ENCODE measurements around the gene WDR26.
"Not testable (repeated sequence)": the region's sequence is repeated elsewhere in the genome, so short reads cannot be mapped to it uniquely, and the experiment has no call there.

WDR26 gene

GRCh38 chr1:224392411-224393249 is 42.0 kb downstream of the WDR26 start:
- no peak for DNase-seq (ENCODE audit: low spot score)

GRCh38 chr1:224390517-224390916 is 44.1 kb downstream of the WDR26 start:
- no peak for DNase-seq (ENCODE audit: low spot score)

DNA sequence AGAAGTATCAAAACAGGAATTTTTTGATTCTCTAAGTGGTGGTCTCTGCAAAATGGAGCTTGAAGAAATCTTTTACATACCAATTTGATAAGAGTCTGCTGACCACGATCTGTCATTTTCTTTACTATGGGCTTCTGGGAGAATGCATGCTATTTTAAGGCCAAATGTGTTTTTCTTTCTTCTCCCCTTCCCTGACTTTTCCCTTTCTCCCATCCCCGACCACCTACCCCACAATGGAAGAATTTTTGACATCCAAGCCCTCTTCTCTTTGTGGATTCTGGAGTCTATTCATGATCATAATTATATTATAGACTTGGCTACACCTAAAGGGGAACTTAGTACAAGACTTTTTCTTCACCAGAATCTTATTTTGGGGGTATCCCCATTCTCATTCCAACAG is 46.7 kb downstream of the WDR26 start:
- DNase-seq (ENCODE audit: low spot score) = no peak

DNA sequence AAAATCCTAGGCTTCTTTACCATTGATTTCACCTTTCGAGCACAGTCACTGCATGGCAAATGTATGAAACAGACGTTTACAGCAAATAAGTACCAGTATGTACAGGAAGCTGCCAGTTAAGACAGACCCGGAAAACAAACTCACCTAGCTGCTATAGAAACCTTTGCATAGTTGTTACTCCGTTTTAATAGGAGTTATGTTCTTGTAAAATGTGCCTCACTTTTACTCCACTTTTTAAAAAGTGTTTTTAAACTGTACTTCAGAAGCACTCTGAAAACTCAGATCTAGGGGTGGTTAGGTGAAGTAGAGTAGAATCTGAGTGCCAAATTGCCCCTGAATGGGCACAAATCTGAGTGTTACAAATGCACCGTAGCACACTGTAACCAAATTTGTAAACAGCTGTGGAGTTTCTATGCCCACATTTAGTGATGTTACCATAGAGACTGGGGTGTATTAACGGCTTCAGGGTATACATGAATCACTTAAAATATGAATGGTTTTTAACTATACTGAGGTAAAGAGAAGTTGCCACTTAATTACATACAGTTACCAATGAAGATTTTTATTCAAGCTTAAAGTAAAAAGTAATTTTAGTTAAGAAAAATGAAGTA is 47.2 kb downstream of the WDR26 start:
- no peak for DNase-seq (ENCODE audit: low spot score)

DNA sequence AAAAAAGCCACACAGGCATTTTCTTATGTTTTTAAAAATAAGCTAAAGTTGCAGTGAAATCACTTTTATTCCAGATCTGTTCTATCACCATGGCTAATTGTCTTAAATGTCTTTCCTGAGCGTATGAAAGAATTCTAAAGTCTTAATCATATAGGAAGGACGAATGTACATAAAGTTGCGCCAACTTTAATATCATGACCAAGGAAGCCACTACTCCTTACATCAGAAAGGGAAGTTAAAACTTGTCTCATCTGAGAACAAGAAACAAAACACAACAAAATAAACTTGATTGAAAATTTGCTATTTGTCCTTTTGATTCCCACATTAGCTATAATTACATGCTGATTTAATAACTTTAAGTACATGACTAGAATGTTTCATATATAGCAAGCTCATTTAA is 51.4 kb downstream of the WDR26 start:
- DNase-seq (ENCODE audit: low spot score) = no peak

DNA sequence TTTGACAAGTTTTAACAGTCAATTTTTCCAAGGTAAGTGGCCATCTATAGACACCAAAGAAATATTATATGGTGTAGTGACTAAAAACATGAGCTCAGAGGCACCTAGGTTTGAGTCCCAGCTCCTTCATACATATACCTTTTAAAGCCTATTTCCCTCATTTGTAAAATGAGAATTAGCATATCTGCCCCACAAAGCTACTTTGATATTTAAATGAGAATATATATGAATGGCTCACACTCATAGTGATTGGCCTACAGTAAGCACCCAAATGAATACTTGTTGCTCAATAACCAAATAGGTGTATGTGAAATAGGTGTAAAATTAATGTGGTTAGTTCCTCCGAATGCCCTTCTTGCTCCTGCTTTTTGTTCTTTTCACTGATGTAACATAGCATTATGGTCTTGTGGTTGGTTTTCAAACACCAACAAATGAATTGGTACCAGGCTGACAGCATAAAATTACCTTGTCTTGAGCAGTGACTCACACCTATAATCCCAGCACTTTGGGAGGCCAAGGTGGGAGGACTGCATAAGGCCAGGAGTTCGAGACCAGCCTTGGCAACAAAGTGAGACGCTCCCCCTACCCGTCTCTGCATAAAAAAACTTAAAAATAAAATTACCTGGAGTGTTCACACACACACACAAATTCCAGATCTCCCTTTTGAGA is 52.6 kb downstream of the WDR26 start:
- no peak for DNase-seq (ENCODE audit: low spot score)

DNA sequence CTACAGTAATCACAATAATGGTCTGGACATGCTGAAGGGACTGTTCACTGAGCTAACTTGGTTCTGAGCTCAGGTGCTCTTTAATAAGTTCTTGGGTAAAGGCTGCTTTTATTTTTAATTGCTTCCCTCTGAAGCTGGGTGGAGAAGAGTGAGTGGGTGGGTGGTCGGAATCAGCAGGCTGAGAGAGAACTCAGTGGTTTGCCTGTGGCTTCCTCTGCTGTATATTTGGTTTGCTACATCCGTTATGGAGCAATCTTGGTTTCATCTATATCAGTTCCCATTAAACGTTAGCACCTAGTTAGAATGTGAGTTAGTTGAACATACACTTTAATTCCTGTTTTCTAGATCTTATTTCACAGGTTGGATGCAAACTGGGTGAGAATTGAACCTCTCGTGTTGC is 54.6 kb downstream of the WDR26 start:
- DNase-seq (ENCODE audit: low spot score) = no peak

DNA sequence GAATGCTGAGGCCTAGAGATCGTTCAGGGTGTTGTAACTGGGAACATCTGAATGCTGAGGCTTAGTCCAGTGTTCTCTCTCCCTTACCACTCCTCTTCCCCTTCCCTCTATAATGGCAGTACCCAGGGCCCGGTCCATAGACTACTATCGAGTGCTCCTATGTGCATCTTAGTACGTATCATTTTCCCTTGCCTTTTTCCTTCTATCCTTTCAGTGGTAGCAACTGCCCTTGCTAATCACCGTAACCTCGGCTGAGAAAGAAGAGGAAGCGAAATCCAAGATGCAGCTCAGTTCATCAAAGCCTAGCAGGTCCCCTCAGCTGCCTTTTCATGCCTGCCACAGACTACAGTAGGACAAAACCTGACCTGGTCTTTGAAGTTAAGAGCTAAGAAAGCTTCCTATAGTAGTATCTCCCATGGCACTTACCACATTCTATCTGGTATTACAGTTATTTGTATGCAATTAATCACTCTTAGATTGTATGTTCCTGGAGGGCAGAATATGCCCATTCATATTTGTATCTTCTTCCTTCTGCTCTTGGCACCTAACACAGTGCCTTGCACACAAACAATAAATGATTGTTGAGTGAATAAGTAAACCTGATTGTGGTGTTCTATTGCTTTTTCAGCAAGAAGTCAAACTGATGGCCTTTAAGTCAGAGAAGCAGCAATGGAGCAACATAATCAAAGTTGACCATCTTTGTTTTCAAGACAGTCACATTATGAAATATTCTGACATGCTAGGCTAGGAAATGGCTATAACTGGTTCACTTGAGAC is 55.6 kb downstream of the WDR26 start:
- no peak for DNase-seq (ENCODE audit: low spot score)

- no peak for DNase-seq (ENCODE audit: low spot score)
Measured at GRCh38 chr1:224377676-224378006, 57.0 kb downstream of the WDR26 start.

GRCh38 chr1:224375059-224375458 is 59.5 kb downstream of the WDR26 start:
- DNase-seq (ENCODE audit: low spot score) = no peak

- DNase-seq (ENCODE audit: low spot score) = no peak
Measured at GRCh38 chr1:224373008-224373590, 61.5 kb downstream of the WDR26 start.

- no peak for DNase-seq (ENCODE audit: low spot score)
Measured at GRCh38 chr1:224368409-224368808, 66.2 kb downstream of the WDR26 start.

DNA sequence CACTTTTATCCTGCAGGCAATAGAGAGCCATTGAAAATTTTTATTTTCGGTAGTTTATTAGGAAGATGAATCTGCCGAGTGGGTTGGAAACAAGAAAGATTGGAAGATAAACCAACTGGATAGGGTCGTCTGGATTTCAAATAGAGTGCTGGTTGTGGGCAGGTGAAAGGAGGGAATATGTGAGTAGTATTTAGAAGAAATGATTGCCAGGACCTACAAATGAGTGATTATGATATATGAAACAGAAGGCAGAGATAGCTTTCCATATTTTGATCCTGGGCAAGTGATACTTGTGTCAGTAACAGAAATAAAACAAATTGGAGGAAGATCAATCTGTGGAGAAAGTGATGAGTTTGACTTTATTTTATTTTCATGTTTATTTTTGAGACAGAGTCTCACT is 75.4 kb downstream of the WDR26 start:
- no peak for DNase-seq (ENCODE audit: low spot score)

DNA sequence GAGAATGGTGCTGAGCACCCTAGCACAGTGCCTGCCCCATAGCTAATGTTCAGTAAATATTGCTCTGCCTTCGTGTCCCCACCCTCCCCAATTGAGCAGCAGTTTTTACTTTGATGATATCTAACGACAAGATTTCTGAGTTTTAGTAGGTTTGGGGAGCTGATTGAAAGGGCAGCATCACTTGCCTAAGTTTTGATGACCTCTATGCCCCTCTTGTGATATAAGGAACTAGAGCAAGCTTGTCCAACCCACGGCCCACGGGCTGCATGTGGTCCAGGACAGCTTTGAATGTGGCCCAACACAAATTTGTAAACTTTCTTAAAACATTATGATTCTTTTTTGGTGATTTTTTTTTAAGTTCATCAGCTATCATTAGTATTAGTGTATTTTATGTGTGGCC is 76.4 kb downstream of the WDR26 start:
- no peak for DNase-seq (ENCODE audit: low spot score)

DNA sequence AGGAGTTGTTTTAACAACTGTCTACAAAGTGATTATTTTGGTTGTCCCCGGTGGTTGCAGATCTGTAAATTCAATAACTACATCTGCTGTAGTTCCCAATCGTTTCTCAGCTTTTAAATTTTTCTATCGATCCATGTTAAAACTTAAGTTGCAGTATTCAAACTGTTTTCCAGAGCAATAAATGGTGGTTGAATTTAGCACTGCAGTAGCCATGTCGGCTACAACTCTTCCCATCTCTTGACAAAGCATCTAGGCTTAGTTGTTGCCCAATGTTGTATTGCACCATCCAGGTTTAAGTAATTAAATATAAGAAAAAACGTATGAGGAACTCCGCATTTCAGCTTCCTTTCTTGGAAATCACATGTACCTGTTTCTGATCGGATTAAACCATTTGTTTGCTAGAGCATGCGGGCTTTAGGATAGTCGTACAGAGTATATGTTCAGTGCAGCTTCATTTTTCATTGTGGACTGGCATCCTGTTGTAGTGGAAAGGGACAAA is 76.9 kb downstream of the WDR26 start:
- DNase-seq (ENCODE audit: low spot score) = no peak

GRCh38 chr1:224356685-224357625 is 77.6 kb downstream of the WDR26 start, which contains the start of gene CNIH4:
Gene CNIH4 (plus strand): TSS chr1:224356879. CDS start chr1:224356925, 46 bp downstream.
- peak; percentile 92 for DNase-seq (ENCODE audit: low spot score)

GRCh38 chr1:224353975-224354925 is 80.3 kb downstream of the WDR26 start:
- no peak for DNase-seq (ENCODE audit: low spot score)

DNA sequence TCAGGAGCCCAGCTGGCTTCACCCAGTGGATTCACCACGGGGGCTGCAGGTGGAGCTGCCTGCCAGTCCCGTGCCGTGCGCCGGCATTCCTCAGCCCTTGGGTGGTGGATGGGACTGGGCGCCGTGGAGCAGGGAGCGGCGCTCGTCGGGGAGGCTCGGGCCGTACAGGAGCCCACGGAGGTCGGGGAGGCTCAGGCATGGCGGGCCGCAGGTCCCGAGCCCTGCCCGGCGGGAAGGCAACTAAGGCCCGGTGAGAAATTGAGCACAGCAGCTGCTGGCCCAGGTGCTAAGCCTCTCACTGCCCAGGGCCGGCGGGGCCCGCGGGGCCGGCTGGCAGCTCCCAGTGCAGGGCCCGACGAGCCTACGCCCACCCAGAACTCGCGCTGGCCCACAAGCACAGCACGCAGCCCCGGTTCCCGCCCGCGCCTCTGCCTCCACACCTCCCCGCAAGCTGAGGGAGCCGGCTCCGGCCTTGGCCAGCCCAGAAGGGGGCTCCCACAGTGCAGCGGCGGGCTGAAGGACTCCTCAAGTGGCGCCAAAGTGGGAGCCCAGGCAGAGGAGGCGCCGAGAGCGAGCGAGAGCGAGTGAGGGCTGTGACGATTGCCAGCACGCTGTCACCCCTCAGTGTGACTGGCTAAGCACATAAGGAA is 82.0 kb downstream of the WDR26 start:
- not testable (repeated sequence) for DNase-seq (ENCODE audit: low spot score)

DNA sequence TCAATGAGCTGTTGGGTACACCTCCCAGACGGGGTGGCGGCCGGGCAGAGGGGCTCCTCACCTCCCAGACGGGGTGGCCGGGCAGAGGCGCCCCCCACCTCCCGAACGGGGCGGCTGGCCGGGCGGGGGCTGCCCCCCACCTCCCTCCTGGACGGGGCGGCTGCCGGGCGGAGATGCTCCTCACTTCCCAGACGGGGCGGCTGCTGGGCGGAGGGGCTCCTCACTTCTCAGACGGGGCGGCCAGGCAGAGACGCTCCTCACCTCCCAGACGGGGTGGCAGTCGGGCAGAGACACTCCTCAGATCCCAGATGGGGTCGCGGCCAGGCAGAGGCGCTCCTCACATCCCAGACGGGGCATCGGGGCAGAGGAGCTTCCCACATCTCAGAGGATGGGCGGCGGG is 84.9 kb downstream of the WDR26 start:
- not testable (repeated sequence) for DNase-seq (ENCODE audit: low spot score)
